ENCODE measurements around the gene PRRC2A. TPM values are rescaled to one million over a fixed set of nuclear protein-coding genes. Genes with fewer than 3 reads are reported as not detected.

Gene PRRC2A
- total and polyA plus RNA-seq, 10 donors, result 84.1 to 198 (median 155) TPM

GRCh38 chr6:31645325-31645724 lies 24.8 kb downstream of the PRRC2A start:
- intact Hi-C loops (cut with DNase I; ENCODE audit: low total_unique reads), result no loop called here
- TF ChIP-seq POLR2A (IDR thresholded peaks at IDR 0.05) (no peak), POLR2AphosphoS5 (IDR thresholded peaks at IDR 0.05) (peak in 1 of 3 donors; percentile 22)
- no peaks in the 10 kb centered on the region for H3K27me3 ChIP-seq (replicated peaks in 1 of 7)
- DNase-seq, result no peak
- no peak overlapping the region for H3K4me3 ChIP-seq
- peaks cover 0 to 21% (median 10%) of the 10 kb centered on the region in 6 donors for H3K4me1 ChIP-seq
- peaks cover 15 to 100% (median 99%) of the 10 kb centered on the region in 6 donors for H3K36me3 ChIP-seq
- 95 to 100% (median 98%) methylated on average over 9 of the region's 9 CpGs for WGBS, 5 donors
- no peak overlapping the region for H3K27ac ChIP-seq
- no peaks in the 10 kb centered on the region for H3K9me3 ChIP-seq

- H3K4me3 ChIP-seq, result peak overlapping the region; percentile 70 to 87 (median 73)
- H3K27ac ChIP-seq, result peak overlapping the region; percentile 95 to 100 (median 98)
- H3K4me1 ChIP-seq, result peaks cover 16 to 72% (median 47%) of the 10 kb centered on the region in 6 donors
- 3 to 4% (median 4%) methylated on average over 28 to 29 of the region's 29 CpGs for WGBS, 5 donors
- TF ChIP-seq, protein P1, sequence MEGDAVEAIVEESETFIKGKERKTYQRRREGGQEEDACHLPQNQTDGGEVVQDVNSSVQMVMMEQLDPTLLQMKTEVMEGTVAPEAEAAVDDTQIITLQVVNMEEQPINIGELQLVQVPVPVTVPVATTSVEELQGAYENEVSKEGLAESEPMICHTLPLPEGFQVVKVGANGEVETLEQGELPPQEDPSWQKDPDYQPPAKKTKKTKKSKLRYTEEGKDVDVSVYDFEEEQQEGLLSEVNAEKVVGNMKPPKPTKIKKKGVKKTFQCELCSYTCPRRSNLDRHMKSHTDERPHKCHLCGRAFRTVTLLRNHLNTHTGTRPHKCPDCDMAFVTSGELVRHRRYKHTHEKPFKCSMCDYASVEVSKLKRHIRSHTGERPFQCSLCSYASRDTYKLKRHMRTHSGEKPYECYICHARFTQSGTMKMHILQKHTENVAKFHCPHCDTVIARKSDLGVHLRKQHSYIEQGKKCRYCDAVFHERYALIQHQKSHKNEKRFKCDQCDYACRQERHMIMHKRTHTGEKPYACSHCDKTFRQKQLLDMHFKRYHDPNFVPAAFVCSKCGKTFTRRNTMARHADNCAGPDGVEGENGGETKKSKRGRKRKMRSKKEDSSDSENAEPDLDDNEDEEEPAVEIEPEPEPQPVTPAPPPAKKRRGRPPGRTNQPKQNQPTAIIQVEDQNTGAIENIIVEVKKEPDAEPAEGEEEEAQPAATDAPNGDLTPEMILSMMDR (IDR thresholded peaks at IDR 0.05 in 8 of 11, conservative IDR thresholded peaks at IDR 0.05 in 3 of 11), result no peak
- TF ChIP-seq POLR2A (IDR thresholded peaks at IDR 0.05) (no peak), POLR2AphosphoS5 (IDR thresholded peaks at IDR 0.05) (no peak)
- intact Hi-C loops (cut with DNase I; ENCODE audit: low total_unique reads), result no loop called here
- peaks cover 11 to 68% (median 42%) of the 10 kb centered on the region in 6 donors for H3K36me3 ChIP-seq
- no peak for DNase-seq
- H3K9me3 ChIP-seq, result no peaks in the 10 kb centered on the region
- no peaks in the 10 kb centered on the region for H3K27me3 ChIP-seq (replicated peaks in 1 of 7)
Measured at GRCh38 chr6:31651602-31652191, 31.2 kb downstream of the PRRC2A start.

GRCh38 chr6:31652925-31653724 lies 32.6 kb downstream of the PRRC2A start:
- intact Hi-C loops (cut with DNase I; ENCODE audit: low total_unique reads), result no loop called here
- Histone ChIP-seq H3K27ac (peak overlapping the region; percentile 95 to 100 (median 98)), H3K4me3 (peak overlapping the region; percentile 28 to 87 (median 72)), H3K27me3 (replicated peaks in 1 of 7) (no peaks in the 10 kb centered on the region), H3K36me3 (peaks cover 0 to 68% (median 37%) of the 10 kb centered on the region in 6 donors), H3K4me1 (peaks cover 22 to 86% (median 61%) of the 10 kb centered on the region in 6 donors), H3K9me3 (no peaks in the 10 kb centered on the region)
- DNase-seq, result peak; percentile 94
- TF ChIP-seq, protein P1 (IDR thresholded peaks at IDR 0.05 in 8 of 11, conservative IDR thresholded peaks at IDR 0.05 in 3 of 11), result no peak
- TF ChIP-seq POLR2A (IDR thresholded peaks at IDR 0.05) (peak in 1 of 3 donors; percentile 59), POLR2AphosphoS5 (IDR thresholded peaks at IDR 0.05) (peak in 1 of 3 donors; percentile 85)
- WGBS, 5 donors, result 9 to 10% (median 9%) methylated on average over 33 to 37 of the region's 37 CpGs

DNA sequence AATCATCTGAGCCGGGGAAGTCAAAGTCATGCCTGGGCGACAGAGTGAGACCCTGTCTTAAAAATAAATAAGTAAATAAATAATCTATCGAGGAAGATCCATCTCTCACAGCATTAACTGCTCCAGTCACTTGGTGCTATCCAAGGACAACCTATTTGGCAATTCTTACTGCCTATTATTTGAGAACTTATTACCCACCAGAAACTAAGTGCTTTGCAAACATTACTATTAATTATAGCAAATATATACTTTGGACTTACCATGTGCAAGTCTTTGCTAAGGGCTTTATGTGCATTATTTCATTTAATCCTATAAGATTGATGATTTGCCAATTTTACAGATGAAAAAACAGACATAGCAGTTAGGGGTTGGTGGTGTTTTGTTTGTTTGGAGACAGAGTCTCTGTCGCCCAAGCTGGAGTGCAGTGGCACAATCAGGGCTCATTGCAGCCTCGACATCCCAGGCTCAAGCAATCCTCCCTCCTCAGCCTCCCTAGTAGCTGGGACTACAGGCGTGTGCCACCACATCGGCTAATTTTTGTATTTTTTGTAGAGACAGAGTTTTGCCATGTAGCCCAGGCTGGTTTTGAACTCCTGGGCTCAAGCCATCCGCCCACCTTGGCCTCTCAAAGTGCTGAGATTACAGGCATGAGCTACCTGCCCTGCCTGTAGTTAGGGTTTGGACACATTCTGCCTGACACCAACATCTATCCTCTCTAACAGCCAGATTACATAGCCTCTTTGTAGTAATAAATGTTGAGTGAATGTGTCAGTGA lies 34.2 kb downstream of the PRRC2A start:
- peaks cover 0 to 62% (median 21%) of the 10 kb centered on the region in 6 donors for H3K36me3 ChIP-seq
- 93 to 99% (median 94%) methylated on average over 8 of the region's 8 CpGs for WGBS, 5 donors

More for the DNA sequence above, 34.2 kb downstream of the PRRC2A start:
- H3K27me3 ChIP-seq (replicated peaks in 1 of 7), result no peaks in the 10 kb centered on the region
- no peak overlapping the region for H3K27ac ChIP-seq
- no peak for DNase-seq
- no peak overlapping the region for H3K4me3 ChIP-seq
- no peaks in the 10 kb centered on the region for H3K9me3 ChIP-seq
- TF ChIP-seq POLR2AphosphoS5 (IDR thresholded peaks at IDR 0.05) (no peak), POLR2A (IDR thresholded peaks at IDR 0.05) (no peak)
- TF ChIP-seq, protein P1 (IDR thresholded peaks at IDR 0.05 in 8 of 11, conservative IDR thresholded peaks at IDR 0.05 in 3 of 11), result no peak
- intact Hi-C loops (cut with DNase I; ENCODE audit: low total_unique reads), result no loop called here
- H3K4me1 ChIP-seq, result peaks cover 38 to 88% (median 70%) of the 10 kb centered on the region in 6 donors
